Sigmoid colon (tissue), 4 donors: ENCODE measurements around the gene OVCA2.

ENCODE experiments used
- EP300 ChIP-seq, 4 donors: sonication (generic); formaldehyde crosslinking; IDR thresholded peaks; one replicate each; pipeline ENCODE4 v1.6.1; 2017; ENCODE audit warnings: antibody characterized with exemption in 4 of 4
- POLR2A ChIP-seq, 2 donors: fragments of 450-650 bp; IDR thresholded peaks; one replicate each; pipeline ENCODE4 v1.6.1; 2016; ENCODE audit warnings: antibody characterized with exemption in 2 of 2, mild to moderate bottlenecking in 2 of 2, moderate library complexity in 2 of 2
- POLR2AphosphoS5 ChIP-seq, 4 donors: sonication (generic); formaldehyde crosslinking; IDR thresholded peaks; one replicate each; pipeline ENCODE4 v1.6.1; 2017; ENCODE audit warnings: antibody characterized with exemption in 4 of 4

DNA sequence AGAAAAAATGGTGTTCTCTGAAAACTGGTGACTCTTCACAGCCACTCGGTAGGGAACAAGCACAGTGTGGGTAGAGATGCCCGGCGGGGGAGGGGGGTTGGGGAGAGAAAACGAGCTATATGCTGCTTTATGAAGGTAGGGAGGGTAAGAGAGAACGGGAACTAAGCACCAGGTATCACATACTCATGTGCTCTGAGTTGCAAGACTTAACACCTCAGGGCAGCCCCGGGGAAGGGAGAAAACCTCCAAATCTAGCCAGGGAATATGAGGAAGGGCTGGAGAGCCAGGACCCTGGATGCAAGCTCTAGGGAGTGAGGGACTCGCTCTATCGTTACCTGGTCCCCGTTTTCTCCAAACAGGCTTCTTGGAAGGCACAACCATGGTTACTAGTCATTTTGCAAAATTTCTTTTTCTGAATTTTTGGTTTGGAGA is 48.4 kb downstream of the OVCA2 start:
- no peak for TF ChIP-seq POLR2A (IDR thresholded peaks at IDR 0.05)
- TF ChIP-seq POLR2AphosphoS5 (IDR thresholded peaks at IDR 0.05), result no peak
- no peak for TF ChIP-seq EP300 (IDR thresholded peaks at IDR 0.05)
